Adrenal gland (tissue), 12 donors: ENCODE results near the gene LHCGR. TPM values are rescaled to one million over a fixed set of nuclear protein-coding genes. Genes with fewer than 3 reads are reported as not detected.

Experiments
- DNase-seq, 7 donors: peaks; one replicate each; pipeline ENCODE4 v3.0.0-alpha.2; 2019 to 2020
- H3K27ac ChIP-seq, 5 donors: fragments of 200-600 bp; sonication (generic) in 4 of 5; 1 replicate in 3 of 5; 2 replicates in 2 of 5; pipeline versions ENCODE4 v1.5.1 to v1.8.0; 2016 to 2020; ENCODE audit warnings: mild to moderate bottlenecking in 1 of 5
- H3K27me3 ChIP-seq: fragments of 200-600 bp; 2 replicates; pipeline ENCODE4 v1.8.0; 2021
- H3K36me3 ChIP-seq, 2 donors: fragments of 200-600 bp; replicated peaks in 1 of 2; 1 replicate in 1 of 2; 2 replicates in 1 of 2; pipeline versions ENCODE4 v1.5.1 to v1.8.0; 2018 to 2022
- H3K4me1 ChIP-seq, 2 donors: fragments of 200-600 bp; replicated peaks in 1 of 2; 1 replicate in 1 of 2; 2 replicates in 1 of 2; pipeline versions ENCODE4 v1.5.1 to v1.8.0; 2018 to 2021
- H3K4me3 ChIP-seq, 4 donors: fragments of 200-600 bp; sonication (generic) in 3 of 4; one replicate each; pipeline ENCODE4 v1.5.1; 2016 to 2018
- H3K9me3 ChIP-seq, 3 donors: fragments of 200-600 bp; sonication (generic) in 1 of 3; replicated peaks in 1 of 3; 1 replicate in 2 of 3; 2 replicates in 1 of 3; pipeline versions ENCODE4 v1.5.1 to v1.8.0; 2016 to 2021
- POLR2A ChIP-seq, 2 donors: fragments of 450-650 bp; IDR thresholded peaks; one replicate each; pipeline ENCODE4 v1.6.1; 2017; ENCODE audit warnings: antibody characterized with exemption in 2 of 2, mild to moderate bottlenecking in 2 of 2, moderate library complexity in 1 of 2
- WGBS, 4 donors: extraction: QIAGEN DNeasy Blood & Tissue Kit in 2 of 4; methylation state at CpG; one replicate each; pipeline versions ENCODE4 v1.1.5 to v1.1.7; 2013 to 2017; 5-methylcytosine and 5-hydroxymethylcytosine counted together
- intact Hi-C, 2 donors: fragments of 100-400 bp; cut with DNase I; formaldehyde crosslinking; loops; one replicate each; pipeline versions ENCODE4 v1.14.1 to v1.15.0; 2022 to 2023
- polyA plus RNA-seq, 3 donors: library from polyadenylated mRNA; stranded (reverse); fragments of 200-250 nt in 2 of 3; fragments of 350-450 nt in 1 of 3; fragmentation: Illumina TruSeq in 1 of 3; extraction: RNeasy Lipid Tissue Mini Kit (QIAGEN cat#74804) in 1 of 3; gene quantifications; one replicate each; pipeline ENCODE4 v1.2.3, GENCODE V29; 2013 to 2014
- total RNA-seq, 9 donors: library from RNA; depleted of rRNA in 4 of 9; stranded (reverse); fragments of >200 nt in 4 of 9; fragments of 120-200 nt in 1 of 9; fragmentation: NEBNext Ultra II Directional in 1 of 9; extraction: Animal tissue kit (Norgen Biotek cat#: 25700) in 1 of 9; gene quantifications; one replicate each; pipeline versions ENCODE4 v1.1.0 to v1.2.4, GENCODE V29; 2013 to 2023
- TF ChIP-seq, protein P1 (sequence below), 6 experiments: fragments of 450-650 bp in 4 of 6; fragments of 200-600 bp in 2 of 6; sonication (generic) in 1 of 6; IDR thresholded peaks; 1 replicate in 5 of 6; 2 replicates in 1 of 6; pipeline versions ENCODE4 v1.5.1 to v1.8.0; 2016 to 2021; ENCODE audit warnings: antibody characterized with exemption in 6 of 6, mild to moderate bottlenecking in 2 of 6, moderate library complexity in 1 of 6
- donor health status: healthy with polysubstance abuse.
- donor health status: Bipolar disorder and iron deficiency.
- donor health status: DM: yes; HTN: yes; CAD: no.
- donor health status: DM: no; HTN: no; CAD: no.
- donor health status: DM: no; HTN: no; CAD: no.
- donor health status: DM: yes; HTN: yes; CAD: no.

LHCGR gene
- total and polyA plus RNA-seq, 12 donors: 0.14 to 4.3 (median 1.6) TPM; not detected in 3

DNA sequence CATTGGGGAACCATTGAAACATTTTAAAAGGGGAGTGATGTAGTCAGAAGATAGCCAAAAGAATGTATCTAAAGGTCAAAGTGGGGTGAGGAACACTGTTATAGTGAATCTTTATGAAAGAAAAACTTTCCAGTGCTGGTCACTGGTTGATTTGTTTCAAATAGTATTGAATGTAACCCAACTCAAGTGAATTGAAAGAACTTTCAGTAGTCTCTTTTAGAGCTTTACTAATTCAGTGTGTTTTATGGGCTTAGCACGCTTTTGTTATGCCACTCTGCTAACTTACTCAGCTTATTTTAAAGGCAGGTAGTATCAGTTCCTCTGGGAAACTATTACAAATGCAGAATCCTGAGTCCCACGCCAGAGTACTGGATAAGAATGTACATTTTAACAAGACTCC lies 80.6 kb downstream of the LHCGR start:
- Histone ChIP-seq H3K4me1 (no peaks in the 10 kb centered on the region), H3K27ac (no peak overlapping the region), H3K36me3 (no peaks in the 10 kb centered on the region), H3K4me3 (no peak overlapping the region), H3K27me3 (no peaks in the 10 kb centered on the region), H3K9me3 (no peaks in the 10 kb centered on the region)
- DNase-seq: no peak
- intact Hi-C loops: no loop called here
- TF ChIP-seq, protein P1, sequence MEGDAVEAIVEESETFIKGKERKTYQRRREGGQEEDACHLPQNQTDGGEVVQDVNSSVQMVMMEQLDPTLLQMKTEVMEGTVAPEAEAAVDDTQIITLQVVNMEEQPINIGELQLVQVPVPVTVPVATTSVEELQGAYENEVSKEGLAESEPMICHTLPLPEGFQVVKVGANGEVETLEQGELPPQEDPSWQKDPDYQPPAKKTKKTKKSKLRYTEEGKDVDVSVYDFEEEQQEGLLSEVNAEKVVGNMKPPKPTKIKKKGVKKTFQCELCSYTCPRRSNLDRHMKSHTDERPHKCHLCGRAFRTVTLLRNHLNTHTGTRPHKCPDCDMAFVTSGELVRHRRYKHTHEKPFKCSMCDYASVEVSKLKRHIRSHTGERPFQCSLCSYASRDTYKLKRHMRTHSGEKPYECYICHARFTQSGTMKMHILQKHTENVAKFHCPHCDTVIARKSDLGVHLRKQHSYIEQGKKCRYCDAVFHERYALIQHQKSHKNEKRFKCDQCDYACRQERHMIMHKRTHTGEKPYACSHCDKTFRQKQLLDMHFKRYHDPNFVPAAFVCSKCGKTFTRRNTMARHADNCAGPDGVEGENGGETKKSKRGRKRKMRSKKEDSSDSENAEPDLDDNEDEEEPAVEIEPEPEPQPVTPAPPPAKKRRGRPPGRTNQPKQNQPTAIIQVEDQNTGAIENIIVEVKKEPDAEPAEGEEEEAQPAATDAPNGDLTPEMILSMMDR (IDR thresholded peaks at IDR 0.05): no peak
- no peak for TF ChIP-seq POLR2A (IDR thresholded peaks at IDR 0.05)
- WGBS, 4 donors: 83 to 94% (median 89%) methylated on average over 2 of the region's 2 CpGs

DNA sequence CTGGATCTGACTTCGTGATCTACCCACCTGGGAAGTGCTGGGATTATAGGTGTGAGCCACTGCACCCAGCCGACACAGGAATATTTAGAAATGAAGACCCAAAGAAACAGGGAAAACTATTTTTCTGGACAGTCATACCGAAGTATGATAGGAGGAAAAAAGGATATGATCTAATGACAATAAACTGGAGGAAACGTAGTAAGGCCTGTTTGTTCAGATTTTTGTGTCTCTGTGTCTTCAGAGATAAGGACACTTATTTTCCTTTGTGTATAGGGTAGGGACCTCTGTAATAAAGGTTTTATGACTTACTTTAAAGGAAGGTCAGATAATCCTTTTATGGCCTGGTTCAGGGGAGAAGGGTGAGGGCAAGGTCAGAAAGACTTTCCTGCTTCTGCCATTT lies 81.9 kb downstream of the LHCGR start:
- WGBS, 4 donors: 80 to 89% (median 86%) methylated on average over 4 of the region's 4 CpGs
- intact Hi-C loops: no loop called here

DNA sequence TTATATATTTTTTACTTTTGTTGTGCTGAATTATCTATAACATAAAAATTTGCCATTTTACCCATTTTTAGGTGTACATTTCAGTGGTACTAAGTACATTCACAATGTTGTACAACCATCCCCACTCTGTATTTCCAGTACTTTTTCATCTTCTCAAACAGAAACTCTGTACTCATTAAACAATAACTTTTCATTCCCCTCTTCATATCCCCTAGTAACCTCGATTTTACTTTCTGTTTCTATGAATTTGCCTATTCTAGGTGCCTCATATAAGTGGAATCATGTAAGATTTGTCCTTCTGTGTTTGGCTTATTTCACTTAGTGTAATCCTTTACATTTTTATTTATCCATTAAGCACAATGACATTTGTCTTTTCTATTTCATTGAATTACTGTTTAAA lies 86.5 kb downstream of the LHCGR start:
- WGBS, 4 donors: 60 to 70% (median 65%) methylated on average over 1 of the region's 1 CpG
- Histone ChIP-seq H3K27ac (no peak overlapping the region), H3K27me3 (no peaks in the 10 kb centered on the region), H3K9me3 (no peaks in the 10 kb centered on the region), H3K4me1 (no peaks in the 10 kb centered on the region), H3K4me3 (no peak overlapping the region), H3K36me3 (no peaks in the 10 kb centered on the region)
- DNase-seq: no peak
- intact Hi-C loops: no loop called here
- TF ChIP-seq, protein P1 (IDR thresholded peaks at IDR 0.05): no peak
- no peak for TF ChIP-seq POLR2A (IDR thresholded peaks at IDR 0.05)

More for the DNA sequence above, 81.9 kb downstream of the LHCGR start:
- DNase-seq: no peak
- H3K27ac ChIP-seq: no peak overlapping the region
- H3K36me3 ChIP-seq: no peaks in the 10 kb centered on the region
- TF ChIP-seq, protein P1 (IDR thresholded peaks at IDR 0.05): no peak
- no peak for TF ChIP-seq POLR2A (IDR thresholded peaks at IDR 0.05)
- no peaks in the 10 kb centered on the region for H3K9me3 ChIP-seq
- H3K4me1 ChIP-seq: no peaks in the 10 kb centered on the region
- no peaks in the 10 kb centered on the region for H3K27me3 ChIP-seq
- H3K4me3 ChIP-seq: no peak overlapping the region

DNA sequence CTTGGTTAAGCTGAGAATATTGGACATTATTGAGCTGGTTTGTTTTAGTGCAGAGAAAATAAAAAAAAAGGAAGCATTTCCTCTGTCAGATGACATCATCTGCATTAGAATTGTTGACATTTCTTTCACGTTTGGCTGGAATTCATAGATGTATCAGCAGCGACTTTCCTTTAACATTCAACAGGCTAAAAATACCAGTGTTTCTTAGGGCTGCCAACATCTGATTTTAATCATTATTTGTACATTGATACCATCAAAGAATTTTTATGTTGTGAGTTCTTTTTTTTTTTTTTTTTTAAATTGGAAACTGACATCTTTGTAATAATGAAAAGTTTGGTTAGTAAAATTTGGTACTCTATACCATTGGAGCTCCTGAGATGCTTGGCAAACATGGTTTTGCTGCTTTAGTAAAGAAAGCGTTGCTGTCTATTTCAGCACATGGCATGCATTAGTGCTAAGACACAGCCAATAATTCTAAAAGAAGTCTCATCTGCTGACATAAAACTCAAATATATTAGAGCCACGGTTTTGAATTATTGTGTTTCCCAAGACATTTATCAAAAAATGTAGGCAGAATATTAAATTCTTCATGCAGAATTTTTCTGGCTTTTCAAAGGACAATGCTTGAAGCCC lies 104.2 kb downstream of the LHCGR start:
- WGBS, 4 donors: 32 to 36% (median 33%) methylated on average over 4 of the region's 4 CpGs
- intact Hi-C loops: no loop called here
- no peaks in the 10 kb centered on the region for H3K27me3 ChIP-seq
- no peak for DNase-seq
- H3K4me3 ChIP-seq: no peak overlapping the region
- no peaks in the 10 kb centered on the region for H3K36me3 ChIP-seq
- TF ChIP-seq POLR2A (IDR thresholded peaks at IDR 0.05): no peak
- TF ChIP-seq, protein P1 (IDR thresholded peaks at IDR 0.05): no peak
- H3K27ac ChIP-seq: no peak overlapping the region
- no peaks in the 10 kb centered on the region for H3K4me1 ChIP-seq
- H3K9me3 ChIP-seq: no peaks in the 10 kb centered on the region
